NCI-H69 (cell line): ENCODE data around the gene APELA.
"Not testable (repeated sequence)": the region's sequence is repeated elsewhere in the genome, so short reads cannot be mapped to it uniquely, and the experiment has no call there.

ENCODE experiments used
- DNase-seq: peaks from one replicate; lab custom pipeline; 2025; lab: John Stamatoyannopoulos, UW

Gene APELA

DNA sequence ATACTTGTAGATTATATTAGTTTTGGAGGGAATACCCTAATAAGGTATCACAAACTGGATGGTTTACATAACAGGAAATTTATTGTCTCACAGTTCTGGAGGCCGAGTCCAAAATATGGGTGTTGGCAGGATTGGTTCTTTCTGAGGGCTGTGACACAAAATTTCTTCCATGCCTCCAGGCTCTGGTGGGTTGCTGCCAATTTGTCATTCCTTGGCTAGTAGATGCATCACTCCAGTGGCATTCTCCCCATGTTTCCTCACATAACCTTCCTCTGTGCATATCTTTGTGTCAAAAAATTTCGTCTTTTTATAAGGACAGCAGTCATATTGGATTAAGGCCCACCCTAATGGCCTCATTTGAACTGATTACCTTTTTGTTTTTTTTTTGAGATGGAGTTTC, 49.3 kb downstream of the APELA start:
- no peak for DNase-seq

DNA sequence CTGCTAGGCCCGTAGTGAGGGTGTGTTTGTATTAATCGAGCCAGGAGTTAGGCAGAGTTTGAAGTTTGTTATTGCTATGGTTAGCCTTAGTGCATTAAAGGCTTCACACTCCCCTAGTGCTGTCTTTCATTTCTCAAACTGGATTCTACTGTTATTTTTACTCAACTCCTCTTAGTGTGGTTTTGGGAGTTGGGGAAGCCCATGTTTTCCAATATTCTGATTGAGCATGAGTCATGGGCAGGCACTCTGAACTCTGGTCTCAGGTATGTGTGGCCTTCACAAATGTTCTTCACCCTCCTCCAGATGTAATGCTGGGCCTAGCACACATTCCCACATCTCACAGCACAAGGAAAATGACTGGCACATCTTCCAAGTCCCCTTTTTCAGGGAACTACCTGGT, 50.1 kb downstream of the APELA start:
- DNase-seq = not testable (repeated sequence)

DNA sequence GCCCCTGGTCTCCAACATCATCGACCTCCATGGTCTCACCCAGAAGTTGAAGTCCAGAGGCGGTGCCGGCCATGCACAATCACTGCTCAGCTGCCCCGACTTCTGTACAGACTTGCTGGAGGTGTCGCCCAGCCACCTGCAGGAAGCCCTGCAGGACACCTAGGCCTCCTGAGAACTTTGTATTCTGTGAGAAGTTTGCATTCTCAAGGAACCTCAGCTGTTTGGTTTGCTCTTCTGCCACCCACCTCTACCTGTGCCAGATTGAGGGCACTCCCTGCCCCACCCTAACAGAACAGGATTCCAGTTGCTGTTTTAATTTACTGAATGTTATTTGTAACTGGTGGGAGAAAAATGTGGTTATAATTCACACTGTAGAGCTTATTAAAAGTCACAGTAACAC, 53.7 kb downstream of the APELA start:
- no peak for DNase-seq

DNA sequence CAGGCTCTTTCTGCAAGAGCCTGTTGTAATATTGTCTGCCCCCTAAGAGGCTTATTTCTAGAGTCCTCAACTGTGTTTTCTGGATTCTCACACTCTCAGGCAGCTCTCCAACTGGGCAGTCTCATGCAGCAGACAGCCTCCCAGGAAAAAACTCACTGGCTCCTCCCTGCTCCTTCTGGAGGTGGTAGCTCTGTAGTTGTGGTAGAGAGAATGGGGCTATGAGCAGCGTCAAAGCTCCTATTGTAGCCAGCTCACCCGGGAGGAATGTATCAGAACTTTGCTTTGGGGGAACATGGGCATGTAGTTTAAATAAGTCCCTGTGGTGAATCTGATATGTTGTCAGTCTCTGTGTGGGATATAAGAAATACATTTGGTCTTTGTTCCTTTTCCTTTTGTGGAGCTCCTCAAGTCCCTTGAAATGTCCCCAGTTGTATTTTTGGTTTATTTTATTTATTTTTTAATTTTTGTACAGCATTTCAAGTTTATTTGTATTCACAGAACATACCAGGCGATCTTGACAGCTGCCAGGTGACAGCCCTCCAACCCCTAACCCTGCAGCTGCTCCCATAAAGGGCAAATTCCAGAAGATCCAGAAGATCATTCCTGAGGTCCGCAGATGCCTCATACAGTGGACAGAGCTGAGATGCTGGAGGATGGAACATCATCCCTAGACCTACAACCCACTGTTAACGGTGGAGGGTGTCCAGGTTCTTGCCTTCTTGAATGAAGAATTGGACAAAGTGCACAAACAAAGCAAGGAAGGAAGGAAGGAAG, 54.8 kb downstream of the APELA start:
- DNase-seq = no peak

DNA sequence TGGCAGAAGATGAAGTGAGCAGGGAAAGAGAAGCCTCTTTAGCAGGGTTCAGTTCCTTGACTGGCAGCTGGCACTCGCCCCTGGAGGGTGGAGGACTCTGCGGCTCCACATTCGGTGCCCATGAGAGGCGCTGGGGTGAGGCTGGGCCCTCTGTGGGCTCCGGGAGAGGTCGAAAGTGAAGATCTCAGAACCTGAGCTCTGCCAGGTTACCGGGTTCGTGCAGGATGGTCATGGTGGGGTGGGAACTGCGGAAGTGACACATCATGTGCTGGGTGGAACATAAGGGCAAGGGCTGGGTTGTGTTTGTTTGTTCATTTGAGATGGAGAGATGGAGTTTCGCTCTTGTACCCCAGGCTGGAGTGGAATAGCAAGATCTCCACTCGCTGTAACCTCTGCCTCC, 56.3 kb downstream of the APELA start:
- DNase-seq = no peak

DNA sequence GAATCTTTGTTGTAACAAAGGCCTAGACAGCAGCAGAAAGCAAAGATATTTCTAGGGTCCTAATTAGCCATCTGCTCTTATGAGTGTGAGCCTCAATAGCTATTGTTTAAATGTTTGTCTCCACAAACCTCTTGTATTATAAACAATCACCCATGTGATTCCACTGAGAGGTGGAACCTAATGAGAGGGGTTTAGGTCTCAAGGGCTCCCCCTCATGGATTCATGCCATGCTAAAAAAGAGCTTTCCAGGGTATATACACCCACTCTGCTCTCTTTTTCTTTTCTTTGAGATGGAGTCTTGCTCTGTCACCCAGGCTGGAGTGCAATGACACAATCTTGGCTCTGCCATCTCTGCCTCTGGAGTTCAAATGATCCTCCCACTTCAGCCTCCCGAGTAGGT, 58.4 kb downstream of the APELA start:
- DNase-seq = peak; percentile 80

DNA sequence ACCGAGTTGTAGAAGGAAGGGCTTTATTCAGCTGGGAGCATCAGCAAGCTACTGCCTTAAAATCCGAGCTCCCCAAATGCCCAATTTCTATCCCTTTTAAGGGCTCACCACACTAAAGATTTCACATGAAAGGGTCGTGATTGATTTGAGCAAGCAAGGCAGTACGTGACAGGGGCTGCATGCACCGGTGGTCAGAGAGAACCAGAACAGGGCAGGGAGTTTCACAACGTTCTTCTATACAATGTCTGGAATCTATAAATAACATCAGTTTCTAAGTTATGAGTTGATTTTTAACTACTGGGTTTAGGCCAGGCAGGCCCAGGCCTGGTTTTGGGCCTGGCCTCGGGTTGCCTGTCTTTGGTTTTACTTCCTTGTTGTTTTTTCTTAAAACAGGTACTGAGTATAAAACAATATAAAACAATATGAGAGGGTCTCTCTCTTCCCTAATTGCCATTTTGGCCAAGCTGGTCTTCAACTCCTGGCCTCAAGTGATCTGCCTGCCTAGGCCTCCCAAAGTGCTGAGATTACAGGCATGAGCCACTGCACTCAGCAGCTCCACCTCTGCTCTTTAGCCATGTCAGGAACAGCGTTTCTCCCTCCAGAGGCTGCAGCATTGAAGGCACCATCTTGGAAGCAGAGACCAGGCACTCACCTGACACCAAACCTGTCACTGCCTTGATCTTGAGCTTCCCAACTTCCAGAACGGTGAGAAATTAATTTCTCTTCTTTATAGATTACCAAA, 59.1 kb downstream of the APELA start:
- not testable (repeated sequence) for DNase-seq

DNA sequence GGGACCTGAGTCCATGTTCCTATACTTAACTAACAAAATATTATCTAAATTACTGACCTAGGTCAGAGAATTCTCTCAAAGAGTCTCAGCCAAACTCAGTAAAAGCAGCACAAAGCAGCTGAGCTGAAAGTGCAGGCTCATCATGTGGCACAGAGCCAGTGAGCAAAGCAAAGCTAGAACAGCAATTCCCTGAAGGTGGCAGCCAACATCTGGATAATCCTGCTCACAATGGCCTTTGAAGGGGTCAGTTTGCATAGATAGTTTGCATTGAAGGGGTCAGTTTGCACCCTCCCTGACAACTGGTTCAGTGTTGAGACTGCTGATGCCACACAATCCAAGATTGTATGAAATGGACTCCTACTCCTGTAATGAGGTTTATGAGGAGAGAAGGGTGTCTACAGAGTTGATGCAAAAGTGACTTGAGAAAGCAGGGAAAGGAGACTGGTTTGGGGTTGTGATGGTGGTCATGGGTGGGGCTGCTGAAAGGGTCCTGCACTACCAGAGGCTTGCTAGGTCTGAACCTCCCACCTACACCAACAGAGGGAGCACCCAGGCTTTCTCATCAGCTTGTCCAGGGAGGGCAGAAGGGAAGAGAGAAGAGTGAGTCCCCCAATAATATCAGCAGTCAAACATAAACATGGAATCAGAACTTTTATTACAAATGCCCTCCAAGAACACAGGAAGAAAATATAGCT, 60.7 kb downstream of the APELA start:
- DNase-seq = peak; percentile 62

DNA sequence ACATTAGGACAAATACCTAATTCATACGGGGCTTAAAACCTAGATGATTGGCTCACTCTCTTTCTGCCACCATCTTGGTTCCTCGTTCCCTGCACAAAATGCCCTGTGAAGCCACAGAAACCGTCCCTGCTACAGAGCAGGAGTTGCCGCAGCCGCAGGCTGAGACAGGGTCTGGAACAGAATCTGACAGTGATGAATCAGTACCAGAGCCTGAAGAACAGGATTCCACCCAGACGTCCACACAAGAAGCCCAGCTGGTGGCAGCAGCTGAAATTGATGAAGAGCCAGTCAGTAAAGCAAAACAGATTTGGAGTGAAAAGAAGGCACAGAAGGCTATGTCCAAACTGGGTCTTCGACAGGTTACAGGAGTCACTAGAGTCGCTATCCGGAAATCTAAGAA, 66.2 kb downstream of the APELA start:
- no peak for DNase-seq

DNA sequence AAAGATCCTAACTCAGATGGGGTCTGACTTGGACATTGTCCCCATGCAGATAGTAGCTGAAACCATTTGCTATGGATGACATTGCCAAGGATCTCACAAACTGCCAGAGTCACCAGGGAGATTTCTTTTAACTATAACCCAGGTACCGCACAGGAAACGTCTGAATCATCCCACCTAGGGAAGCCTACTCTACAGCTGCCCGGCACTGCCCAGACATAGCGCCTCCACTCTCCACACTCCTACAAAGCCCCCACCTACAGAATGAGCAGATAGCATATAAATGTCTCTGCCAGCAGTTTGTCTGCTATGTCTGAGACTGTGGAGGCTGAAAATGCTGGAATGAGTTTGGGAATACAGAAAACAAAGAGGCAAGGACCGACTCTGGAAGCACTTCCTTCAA, 68.2 kb downstream of the APELA start:
- DNase-seq = no peak

DNA sequence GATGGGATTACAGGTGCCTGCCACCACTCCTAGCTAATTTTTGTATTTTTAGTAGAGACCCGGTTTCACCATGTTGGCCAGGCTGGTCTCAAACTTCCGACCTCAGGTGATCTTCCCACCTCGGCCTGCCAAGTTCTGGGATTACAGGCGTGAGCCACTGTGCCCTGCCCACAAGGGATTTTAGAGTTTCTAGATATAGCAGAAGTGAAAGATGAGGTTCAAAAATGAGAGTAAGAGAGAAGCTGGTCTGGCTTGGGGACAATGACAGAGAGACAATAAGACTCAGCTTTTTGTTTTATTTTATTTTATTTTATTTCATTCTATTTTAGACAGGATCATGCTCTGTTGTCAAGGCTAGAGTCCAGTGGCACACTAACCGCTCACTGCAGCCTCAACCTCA, 69.8 kb downstream of the APELA start:
- DNase-seq = no peak
